Measurements from ENCODE around the gene ADAMTS12.

DNA sequence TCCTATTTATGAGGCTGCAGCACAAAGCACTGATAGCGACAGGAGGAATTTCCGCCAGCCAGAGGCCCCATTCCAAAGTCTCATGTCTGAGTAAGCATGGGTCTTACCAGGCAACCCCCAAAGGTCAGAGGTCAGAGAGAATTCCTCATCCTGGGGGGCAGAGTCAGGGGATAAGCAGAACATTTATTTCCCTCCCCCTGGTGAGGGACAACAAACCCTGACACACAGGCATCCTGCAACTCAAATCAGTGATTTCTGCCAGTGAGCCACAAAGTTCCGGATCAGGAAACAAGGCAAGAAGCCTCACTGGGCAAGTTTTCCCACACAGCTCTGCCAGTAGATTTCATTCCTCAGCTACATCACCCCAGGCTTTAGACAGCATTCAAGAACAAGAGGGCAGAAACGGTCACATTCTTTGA is 37.0 kb downstream of the ADAMTS12 start:
- TF ChIP-seq, protein P1, sequence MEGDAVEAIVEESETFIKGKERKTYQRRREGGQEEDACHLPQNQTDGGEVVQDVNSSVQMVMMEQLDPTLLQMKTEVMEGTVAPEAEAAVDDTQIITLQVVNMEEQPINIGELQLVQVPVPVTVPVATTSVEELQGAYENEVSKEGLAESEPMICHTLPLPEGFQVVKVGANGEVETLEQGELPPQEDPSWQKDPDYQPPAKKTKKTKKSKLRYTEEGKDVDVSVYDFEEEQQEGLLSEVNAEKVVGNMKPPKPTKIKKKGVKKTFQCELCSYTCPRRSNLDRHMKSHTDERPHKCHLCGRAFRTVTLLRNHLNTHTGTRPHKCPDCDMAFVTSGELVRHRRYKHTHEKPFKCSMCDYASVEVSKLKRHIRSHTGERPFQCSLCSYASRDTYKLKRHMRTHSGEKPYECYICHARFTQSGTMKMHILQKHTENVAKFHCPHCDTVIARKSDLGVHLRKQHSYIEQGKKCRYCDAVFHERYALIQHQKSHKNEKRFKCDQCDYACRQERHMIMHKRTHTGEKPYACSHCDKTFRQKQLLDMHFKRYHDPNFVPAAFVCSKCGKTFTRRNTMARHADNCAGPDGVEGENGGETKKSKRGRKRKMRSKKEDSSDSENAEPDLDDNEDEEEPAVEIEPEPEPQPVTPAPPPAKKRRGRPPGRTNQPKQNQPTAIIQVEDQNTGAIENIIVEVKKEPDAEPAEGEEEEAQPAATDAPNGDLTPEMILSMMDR (IDR thresholded peaks at IDR 0.05), result no peak
- no peak for TF ChIP-seq POLR2A (IDR thresholded peaks at IDR 0.05)
